ENCODE data around the gene L1CAM.

Gene L1CAM

DNA sequence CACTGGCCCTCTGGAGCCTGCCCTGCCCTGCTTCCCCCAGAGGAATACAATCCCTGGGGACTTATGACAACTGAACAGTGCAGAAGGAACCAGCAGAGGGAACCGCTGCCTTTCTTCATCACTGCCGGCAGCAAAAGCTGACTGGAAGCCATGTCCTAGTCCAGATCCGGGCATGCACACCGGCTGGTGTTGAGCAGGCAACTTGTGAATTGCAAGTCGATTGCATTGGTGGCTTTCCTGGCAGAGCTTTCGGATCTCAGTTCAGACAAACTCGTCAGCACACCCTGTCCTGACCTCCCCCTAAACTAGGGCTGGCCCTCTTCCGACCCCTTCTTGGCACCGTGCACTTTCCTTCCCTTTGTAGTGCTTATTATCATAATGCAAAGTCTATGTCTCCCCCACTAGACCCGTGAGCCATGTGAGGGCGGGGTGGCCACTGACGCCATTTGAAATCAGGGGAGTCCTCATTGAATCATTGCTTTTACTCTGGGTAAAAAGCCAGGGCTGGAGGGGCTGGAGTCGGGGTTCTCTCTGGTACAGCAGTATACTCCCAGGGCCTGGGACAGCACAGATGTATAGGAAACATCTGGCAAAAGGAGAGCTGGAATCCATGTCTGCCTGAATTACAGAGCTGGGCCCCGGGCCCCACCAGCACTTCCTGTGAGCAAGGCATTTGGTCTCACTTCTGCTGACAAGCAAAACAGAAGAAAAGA lies 38.3 kb upstream of the L1CAM start:
- no peak for DNase-seq

DNA sequence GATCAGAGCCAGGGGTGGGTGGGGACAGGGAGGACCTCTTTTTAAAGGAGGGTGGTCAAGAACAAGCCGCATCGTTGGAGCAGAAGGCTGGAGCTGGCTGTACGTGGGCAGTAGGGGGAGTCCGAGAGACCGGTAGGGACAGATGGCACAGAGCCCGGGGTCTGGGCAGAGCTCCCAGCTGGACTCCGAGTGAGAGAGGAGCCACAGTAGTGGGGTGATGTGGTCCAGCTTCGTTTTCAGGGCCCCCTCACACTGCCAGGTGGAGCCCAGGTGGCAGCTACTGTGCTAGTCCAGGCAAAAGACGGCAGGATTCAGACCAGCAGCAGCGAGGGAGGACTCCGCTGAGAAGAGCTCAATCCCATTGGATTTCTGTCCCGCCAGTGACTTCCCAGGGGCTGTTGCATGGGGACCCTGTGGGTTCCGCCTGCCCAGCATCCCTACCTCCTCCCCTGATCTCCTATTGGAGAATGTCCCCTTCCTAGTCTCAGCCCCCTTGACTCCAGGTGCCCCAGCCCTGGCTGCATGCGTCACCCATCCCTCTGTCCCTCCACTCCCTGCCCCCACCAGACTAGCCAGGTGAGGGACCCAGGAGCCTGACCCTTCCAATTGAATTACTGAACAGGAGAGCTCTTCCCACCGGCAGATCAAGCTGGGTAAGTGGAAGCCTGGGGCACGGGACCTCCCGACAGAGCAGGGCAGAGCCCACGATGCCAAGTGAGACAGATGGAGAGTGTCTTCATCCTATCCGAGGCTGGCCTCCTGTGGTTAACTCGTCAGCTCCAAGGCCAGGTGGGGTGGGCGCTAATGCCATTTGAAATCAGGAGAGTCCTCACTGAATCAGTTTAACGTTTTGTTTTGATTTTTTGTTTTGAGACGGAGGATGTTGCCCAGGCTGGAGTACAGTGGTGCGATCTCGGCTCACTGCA lies 37.2 kb upstream of the L1CAM start:
- DNase-seq: peak; percentile 16

DNA sequence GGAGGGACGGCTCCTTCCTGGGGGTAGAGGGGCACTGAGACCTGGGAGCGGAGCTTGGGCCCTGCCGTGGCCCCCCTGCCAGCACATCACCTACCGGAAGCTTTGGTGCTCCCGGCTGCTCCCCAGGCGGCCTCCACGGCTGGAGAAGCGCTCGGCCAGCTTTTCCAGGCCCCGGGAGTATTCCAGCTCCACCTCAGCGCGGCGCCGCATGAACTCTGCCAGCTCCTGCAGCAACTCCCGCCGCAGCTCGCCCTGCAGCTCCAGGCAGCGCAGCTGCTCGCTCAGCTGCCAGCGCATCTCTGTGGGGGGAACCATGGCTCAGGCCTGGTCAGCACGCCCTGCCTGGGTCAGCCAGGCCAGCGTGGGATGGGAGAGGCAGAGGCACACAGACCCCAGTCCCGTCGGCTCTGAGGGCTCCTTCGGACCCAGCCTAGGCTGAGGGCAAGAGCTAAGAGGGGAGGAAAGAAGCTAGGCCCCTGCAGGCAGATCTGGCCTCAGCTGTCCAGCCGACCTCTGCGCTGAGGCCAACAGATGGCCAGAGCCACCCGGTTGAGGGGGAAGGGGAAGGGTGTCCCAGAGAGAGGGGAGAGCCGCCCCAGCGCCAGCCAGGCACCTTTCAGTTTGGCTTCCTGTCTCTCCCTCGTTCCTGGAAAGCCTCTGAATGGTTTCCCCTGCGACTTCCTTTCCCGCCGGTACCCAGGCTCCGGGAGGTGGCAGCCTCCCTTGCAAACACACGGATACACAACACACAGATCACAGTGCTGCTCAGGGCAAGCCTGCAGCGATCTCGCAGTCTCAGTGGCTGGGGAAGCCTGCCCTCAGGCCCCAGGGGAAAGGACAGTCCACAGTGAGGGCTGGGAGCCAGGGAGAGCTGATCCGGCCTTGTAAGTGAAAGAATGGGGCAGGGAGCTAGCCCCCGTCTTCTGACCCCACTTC lies 35.8 kb upstream of the L1CAM start:
- no peak for DNase-seq

DNA sequence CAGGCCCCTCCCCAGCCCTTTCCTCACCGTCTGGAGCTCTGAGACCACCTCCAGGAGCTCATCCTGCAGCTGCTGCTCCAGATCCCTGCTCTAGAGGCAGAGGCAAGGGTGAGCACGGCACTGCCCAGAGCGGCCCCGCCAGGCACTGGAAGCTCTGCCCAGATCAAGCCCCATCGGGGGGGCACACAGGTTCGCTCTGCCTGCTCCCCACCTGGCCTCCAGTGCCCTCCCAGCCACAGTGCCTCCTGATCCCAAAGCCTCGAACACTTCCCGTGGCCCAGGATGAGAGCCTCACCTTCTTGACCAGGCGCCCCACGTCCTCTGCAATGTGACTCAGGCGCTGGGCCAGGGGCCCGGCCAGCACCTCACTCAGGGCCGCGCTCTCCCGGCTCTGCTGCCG lies 35.1 kb upstream of the L1CAM start:
- no peak for DNase-seq

DNA sequence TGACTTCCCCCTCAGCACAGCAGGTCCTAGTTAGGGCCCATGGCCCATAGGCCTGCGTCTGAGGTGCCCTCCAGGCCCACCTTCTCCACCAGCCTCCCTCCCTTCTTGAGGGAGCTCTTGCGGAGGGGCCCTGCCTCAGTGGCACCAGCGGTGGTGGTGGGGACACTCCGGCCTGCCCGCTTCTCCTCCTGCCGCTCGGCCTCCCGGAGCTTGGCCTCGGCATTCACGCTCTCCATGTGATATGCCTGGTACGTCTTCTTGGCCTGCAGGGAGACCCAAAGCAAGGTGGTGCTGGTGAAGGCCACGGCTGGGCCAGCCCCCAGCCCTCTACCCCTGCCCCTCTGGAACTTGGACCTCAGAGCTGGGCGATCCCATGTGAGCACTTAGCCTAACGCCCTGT lies 34.6 kb upstream of the L1CAM start:
- no peak for DNase-seq

DNA sequence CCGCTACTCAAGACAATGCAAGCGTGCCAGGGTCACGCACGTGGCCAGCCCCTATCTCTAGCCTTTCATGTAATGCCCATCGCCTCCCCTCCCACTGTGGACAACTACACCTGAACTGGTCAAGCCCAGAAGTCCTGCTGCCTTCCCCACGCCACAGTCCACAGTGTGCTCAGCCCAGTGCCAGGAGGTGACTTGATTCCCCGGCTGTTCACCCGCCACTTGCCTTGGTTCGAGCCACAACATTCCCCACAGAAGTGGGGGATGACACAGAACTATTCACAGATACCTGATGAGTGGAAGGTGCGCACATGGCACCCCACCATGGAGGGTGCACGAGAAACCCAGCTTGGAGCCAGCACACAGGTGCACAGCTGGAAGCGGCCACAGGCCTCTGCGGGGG lies 33.3 kb upstream of the L1CAM start:
- DNase-seq: no peak

DNA sequence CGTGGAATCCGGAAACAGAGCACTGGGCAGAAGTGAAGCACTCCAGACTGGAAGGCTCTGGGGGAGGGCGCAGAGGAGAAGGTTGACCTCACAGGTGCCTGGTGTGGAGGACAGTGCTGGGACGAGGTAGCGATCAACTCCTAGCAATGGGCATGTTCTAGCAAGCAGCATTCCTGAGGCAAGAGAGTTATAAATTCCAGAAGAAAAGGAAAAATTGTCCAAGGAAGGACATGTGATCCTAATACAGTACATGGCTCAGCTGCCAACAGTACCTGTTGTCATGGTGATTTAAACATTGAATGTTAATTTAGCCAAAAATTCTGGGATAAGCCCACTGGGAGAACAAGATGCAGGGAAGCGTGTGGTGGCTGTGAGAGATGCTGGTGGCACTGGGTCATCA lies 31.9 kb upstream of the L1CAM start:
- DNase-seq: no peak

DNA sequence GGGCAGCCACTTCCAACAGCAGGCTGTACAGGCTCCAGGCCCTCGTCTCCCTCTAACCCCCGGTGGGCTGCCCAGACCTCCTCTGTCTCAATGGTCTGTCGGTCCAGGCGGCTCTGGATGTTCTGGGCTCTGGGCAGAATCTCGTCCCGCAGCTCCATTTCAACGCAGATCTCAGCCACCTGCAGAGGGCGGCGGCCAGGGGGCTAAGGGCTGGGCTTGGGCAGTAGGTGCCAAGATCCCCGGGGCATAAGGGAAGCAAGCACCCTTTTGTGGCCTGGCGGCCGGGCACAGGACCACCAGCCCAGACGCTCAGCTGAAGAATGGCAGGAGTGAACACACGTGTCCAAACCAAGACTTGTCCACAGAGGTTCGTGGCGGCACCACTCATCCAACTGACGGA lies 27.7 kb upstream of the L1CAM start:
- DNase-seq: no peak

DNA sequence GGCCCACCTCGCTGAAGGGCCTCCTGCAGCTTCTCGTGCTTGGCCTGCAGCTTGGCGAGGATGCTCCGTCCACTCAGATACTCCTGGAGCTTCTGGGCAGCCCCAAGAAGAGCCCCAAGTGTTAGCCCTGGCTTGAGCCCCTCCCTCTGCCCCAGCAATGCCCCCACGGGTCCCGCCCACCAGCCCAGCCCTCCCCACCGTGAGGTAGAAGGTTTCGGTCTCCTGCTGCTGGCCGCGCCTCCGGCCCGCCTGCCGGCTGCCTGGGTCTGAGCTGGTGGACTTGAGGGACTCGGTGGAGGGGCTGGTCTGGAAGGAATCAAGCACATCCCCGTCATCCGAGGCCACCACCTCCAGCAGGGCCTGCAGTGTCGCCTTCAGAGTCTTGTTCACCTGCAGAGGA lies 27.2 kb upstream of the L1CAM start:
- no peak for DNase-seq

DNA sequence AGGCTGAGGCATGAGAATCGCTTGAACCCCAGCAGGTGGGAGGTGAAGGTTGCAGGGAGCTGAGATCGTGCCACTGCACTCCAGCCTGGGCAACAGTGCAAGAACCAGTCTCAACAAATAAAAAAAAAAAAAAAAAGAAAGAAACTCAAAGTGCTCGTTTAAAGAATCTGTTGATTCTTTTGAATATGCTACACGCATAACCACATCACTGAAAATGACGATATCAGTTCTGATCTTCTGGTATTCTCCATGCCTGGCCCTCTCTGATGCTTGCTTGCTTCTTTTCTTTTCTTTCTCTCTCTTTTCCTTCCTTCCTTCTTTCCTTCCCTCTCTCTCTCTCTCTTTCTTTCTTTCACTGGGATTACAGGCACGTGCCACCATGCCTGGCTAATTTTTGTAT lies 25.8 kb upstream of the L1CAM start:
- DNase-seq: no peak

DNA sequence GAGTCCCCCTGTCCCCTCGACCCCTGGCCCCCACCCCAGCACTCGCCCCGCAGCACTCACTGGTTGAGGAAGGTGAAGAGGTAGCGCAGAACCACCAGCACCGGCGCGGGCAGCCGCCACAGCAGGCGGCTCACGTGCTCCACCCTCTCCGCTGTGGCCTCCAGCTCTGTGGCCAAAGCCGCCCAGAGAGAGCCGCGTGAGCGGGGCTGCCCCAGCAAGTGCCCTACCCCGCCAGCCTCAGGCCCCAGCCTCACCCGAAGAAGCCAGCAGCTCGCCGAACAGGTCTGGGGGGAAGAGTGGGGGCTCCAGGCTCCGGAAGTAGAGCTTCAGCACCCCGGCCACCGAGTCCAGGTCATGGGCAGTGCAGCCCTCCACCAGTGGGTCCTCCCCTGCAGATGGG lies 24.5 kb upstream of the L1CAM start:
- DNase-seq: no peak

DNA sequence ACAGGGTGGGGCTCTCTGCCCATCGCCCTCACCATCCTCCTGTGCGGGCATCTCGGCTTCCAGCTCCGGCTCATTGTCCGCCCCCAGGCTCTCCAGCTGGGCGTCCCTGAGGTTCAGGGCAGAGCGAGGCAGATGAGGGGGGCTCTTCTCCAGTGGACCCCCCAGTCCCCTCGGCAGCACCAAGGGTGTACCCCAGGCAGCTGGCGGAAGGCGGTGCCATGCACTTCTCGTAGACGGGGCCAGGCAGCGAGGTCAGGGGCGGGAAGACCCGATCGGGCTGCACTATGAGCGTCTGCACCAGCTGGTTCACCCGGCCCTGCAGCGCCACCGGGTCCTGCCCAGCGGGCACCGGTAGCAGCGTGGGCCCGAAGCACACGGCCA lies 24.0 kb upstream of the L1CAM start:
- no peak for DNase-seq

DNA sequence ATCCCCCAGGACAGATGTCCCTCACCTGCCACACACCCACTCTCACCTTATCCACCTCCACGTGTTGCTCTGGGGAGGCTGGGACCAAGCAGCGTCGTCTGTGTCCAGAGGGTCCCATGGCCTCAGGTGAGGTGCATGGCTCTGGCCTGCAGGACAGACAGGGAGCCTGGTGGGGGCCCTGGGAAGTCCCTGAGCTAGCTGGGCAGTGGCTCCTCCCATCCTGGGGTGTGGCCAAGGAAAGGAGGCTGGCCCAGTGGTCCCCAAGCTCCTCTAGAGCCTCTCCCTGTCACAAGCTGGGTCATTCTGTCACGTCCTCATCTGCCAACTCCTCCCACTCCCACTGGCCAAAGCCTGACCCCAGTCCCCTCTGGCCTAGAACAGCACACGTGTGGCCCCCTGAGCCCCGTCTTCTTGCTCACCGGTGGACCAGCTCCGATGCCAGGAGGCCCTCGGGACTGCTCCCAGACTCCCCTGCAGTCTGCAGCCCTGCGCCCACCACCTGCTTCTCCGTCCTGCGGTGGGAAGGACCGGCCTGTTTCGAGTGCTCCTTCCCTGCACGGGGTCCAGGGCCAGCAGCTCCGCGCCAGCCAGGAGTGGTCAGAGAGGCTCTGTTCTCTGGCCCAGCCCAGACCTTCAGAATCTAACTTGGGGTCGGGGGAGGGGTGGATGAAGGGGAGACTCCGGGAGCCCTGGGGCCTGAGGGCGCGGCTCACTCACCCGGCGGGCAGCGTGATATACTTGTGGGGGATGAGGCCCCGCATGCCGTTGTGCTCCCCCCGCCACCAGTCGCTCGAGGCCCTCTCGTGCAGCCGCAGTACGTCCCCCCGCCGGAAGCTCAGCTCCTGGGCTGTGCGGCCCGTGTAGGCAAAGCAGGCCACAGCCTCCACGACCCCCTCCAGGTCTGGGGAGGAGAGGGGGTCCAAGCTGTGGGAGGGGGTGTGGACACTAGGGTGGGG lies 23.3 kb upstream of the L1CAM start:
- no peak for DNase-seq

DNA sequence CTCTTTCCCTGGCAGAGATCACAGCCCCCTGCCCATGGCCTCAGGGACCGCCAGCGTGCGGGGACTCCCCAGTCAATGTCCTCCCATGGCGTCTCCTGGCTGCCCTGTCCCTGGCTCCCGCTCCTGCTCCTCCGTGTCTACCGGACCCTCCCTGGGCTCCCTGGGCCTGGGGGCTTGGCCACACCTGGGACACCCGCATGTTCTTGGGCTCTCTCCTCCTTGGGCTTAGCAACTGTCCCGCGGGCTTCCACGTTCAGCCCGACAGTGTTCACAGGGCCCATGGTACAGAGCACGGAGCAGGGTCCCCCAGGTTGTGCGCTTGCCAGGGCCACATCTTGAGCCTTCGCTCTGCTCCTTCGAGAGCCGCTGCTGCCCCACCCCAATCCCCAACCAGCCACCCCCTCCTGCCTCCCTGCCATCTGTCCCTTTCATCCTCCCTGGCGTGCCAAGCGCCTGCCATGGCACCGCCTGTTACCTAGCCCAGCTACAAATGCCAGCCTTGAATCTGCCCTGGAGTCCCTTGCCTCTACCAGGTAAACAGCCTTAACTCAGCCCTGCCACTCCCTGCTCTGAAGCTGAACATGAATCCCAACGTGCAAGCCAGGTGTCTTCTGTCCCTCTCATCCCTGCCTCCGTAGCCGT lies 22.4 kb upstream of the L1CAM start:
- DNase-seq: no peak

DNA sequence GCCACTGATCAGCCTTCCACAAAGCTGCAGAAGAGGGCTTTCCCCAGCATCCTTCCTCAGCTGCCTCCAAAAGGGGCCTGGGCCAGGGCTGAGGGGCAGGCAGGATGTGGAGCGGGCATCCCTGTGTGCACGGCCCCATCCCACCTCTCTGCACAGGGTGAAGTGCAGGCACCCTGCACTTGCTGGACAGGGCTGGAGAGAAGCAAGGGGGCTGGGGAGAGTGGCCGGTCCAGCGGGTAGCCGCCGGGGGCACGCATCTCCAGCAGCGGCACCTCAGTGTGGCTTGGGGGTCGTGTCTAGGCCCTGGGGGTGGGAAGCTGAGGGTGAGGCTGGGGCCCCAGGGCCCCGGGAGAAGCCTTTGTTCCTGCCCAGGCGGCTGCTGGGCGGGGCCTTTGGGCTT lies 21.5 kb upstream of the L1CAM start:
- DNase-seq: no peak

DNA sequence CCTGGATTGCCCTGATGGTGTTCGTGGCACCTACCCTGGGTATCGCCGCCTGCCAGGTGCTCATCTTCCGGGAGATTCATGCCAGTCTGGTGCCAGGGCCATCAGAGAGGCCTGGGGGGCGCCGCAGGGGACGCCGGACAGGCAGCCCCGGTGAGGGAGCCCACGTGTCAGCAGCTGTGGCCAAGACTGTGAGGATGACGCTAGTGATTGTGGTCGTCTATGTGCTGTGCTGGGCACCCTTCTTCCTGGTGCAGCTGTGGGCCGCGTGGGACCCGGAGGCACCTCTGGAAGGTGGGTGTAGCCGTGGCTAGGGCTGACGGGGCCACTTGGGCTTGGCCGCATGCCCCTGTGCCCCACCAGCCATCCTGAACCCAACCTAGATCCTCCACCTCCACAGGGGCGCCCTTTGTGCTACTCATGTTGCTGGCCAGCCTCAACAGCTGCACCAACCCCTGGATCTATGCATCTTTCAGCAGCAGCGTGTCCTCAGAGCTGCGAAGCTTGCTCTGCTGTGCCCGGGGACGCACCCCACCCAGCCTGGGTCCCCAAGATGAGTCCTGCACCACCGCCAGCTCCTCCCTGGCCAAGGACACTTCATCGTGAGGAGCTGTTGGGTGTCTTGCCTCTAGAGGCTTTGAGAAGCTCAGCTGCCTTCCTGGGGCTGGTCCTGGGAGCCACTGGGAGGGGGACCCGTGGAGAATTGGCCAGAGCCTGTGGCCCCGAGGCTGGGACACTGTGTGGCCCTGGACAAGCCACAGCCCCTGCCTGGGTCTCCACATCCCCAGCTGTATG lies 20.3 kb upstream of the L1CAM start:
- DNase-seq: no peak

DNA sequence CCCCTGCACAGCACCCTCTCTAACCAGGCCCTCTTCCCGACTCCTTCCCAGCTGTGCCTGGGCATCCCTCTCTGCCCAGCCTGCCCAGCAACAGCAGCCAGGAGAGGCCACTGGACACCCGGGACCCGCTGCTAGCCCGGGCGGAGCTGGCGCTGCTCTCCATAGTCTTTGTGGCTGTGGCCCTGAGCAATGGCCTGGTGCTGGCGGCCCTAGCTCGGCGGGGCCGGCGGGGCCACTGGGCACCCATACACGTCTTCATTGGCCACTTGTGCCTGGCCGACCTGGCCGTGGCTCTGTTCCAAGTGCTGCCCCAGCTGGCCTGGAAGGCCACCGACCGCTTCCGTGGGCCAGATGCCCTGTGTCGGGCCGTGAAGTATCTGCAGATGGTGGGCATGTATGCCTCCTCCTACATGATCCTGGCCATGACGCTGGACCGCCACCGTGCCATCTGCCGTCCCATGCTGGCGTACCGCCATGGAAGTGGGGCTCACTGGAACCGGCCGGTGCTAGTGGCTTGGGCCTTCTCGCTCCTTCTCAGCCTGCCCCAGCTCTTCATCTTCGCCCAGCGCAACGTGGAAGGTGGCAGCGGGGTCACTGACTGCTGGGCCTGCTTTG lies 19.6 kb upstream of the L1CAM start:
- DNase-seq: no peak

DNA sequence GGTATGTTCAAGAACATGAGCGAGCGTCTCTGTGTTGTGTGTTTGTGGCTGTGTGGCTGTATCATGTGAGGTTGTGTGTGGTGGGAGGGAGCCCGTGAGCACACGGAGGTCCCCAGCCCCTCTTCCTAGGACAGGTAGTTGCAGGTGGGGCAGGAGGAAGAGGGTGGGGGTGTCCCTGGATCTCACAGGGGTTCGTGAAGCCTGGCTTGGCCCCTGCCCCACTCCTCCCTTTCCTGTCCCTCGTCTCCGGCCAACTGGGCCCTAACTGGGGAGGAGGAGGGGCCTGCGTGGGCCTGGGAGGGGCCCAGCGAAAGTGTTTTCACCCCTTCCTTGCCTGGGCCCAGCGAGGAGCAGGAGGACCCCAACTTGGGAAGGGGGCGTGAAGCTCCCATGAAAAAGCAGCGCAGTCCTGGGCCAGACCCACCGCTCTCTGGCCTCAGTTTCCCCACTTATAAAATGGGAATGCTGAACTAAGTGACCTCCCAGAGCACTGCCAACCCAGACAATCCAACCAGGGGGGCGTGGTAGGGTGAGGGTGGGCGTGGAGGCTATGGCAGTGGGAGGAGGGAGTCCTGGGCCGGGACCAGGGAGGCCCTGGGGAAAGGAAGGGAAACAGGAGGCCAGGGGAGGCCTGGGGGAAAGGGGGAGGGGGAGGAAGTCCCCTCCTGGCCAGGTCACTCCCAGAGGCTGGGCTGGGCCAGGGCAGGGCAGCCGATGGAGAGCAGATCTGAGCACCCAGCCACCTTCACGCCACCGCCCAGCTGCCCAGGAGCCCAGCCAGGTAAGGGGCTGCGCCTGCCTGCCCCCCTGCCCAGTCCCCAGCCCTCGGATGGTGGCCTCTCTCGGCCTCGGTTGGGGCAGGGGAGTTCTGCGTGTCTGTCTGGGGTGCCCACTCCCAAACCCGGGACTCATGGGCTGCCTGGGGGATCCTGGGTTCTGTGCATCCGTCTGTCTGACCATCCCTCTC lies 18.3 kb upstream of the L1CAM start, which contains the start of gene AVPR2:
Gene AVPR2 (plus strand): TSS at position 683 of the 967 bp plus-strand sequence. CDS start 473 bp downstream, outside the sequence.
- no peak for DNase-seq
